BJ (cell line): Measurements from ENCODE around the gene CLVS2. TPM values are rescaled to one million over a fixed set of nuclear protein-coding genes. Genes with fewer than 3 reads are reported as not detected.

Experiments used
- CTCF ChIA-PET: fragments of 350-600 bp; formaldehyde crosslinking; extraction: SDS; loops from one replicate; lab custom pipeline; 2021; ENCODE audit warnings: antibody characterized with exemption, inconsistent platforms; lab: Yijun Ruan, JAX
- POLR2A ChIA-PET: fragments of 300-600 bp; sonication (Branson Sonifier 250); formaldehyde crosslinking; extraction: SDS; loops from one replicate; lab custom pipeline; 2021; ENCODE audit warnings: antibody characterized with exemption; lab: Charles Lee
- DNase-seq: peaks from one replicate; pipeline ENCODE4 v3.0.0-alpha.2; 2011; ENCODE audit warnings: low read depth
- H3K27me3 ChIP-seq: 2 replicates; pipeline ENCODE4 v1.6.0; 2011; ENCODE audit warnings: low read length; ENCODE audit not compliant: control insufficient read depth, insufficient read depth
- H3K36me3 ChIP-seq: 2 replicates; pipeline ENCODE4 v1.5.1; 2011; ENCODE audit warnings: low read length; ENCODE audit not compliant: control insufficient read depth, insufficient read depth
- H3K4me3 ChIP-seq: 2 replicates; pipeline ENCODE4 v1.5.1; 2011; ENCODE audit warnings: low read depth, mild to moderate bottlenecking, control low read depth, low read length
- CTCF ChIP-seq: IDR thresholded peaks from 2 replicates; pipeline ENCODE4 v1.5.1; 2011; ENCODE audit warnings: low read depth, mild to moderate bottlenecking, control low read depth, inconsistent platforms, low read length, moderate library complexity; ENCODE audit not compliant: insufficient read depth
- polyA plus RNA-seq: library from polyadenylated mRNA; depleted of rRNA; stranded (reverse); fragments of >200 nt; gene quantifications from 2 replicates; pipeline ENCODE4 v1.2.3, GENCODE V29; 2011

Gene CLVS2
- polyA plus RNA-seq, 1 experiment: not detected

GRCh38 chr6:123091091-123091895 is 95.3 kb downstream of the CLVS2 start:
- H3K4me3 ChIP-seq: no peak overlapping the region
- TF ChIP-seq CTCF: no peak
- ChIA-PET POLR2A (no interaction called here), CTCF (no interaction called here)
- no peaks in the 10 kb centered on the region for H3K27me3 ChIP-seq
- no peak for DNase-seq
- no peaks in the 10 kb centered on the region for H3K36me3 ChIP-seq

GRCh38 chr6:123091896-123092271 is 95.8 kb downstream of the CLVS2 start:
- no peak for DNase-seq
- POLR2A ChIA-PET: no interaction called here
- no peak overlapping the region for H3K4me3 ChIP-seq
- no peaks in the 10 kb centered on the region for H3K36me3 ChIP-seq
- CTCF ChIA-PET: no interaction called here
- no peak for TF ChIP-seq CTCF
- no peaks in the 10 kb centered on the region for H3K27me3 ChIP-seq

- CTCF ChIA-PET: no interaction called here
- POLR2A ChIA-PET: no interaction called here
Observed at GRCh38 chr6:123094795-123095194, 98.8 kb downstream of the CLVS2 start.

GRCh38 chr6:123105561-123105960 is 109.5 kb downstream of the CLVS2 start:
- Histone ChIP-seq H3K36me3 (no peaks in the 10 kb centered on the region), H3K4me3 (no peak overlapping the region), H3K27me3 (no peaks in the 10 kb centered on the region)
- ChIA-PET CTCF (no interaction called here), POLR2A (no interaction called here)
- TF ChIP-seq CTCF: no peak
- DNase-seq: no peak

More at GRCh38 chr6:123094795-123095194, 98.8 kb downstream of the CLVS2 start:
- Histone ChIP-seq H3K36me3 (no peaks in the 10 kb centered on the region), H3K4me3 (no peak overlapping the region), H3K27me3 (no peaks in the 10 kb centered on the region)
- no peak for TF ChIP-seq CTCF
- no peak for DNase-seq

DNA sequence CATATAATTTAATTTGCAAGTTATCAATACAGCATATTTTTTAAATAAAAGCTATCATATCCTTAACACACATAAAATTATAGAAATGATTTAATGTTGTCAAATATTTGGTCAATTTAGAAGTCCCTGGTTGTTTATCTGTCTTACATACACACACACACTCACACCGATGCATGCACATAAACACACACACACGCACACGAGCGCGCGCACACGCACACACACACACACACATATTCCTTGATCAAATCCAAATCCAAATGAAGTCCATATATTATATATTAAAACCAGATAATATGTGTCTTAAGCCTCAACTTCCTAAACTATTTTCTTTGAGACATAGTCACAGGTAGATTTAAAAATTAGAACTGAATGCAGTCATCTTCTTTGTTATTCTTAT is 120.3 kb downstream of the CLVS2 start:
- no peak for DNase-seq
- H3K27me3 ChIP-seq: no peaks in the 10 kb centered on the region
- ChIA-PET CTCF (no interaction called here), POLR2A (no interaction called here)
- TF ChIP-seq CTCF: no peak
- no peak overlapping the region for H3K4me3 ChIP-seq
- H3K36me3 ChIP-seq: no peaks in the 10 kb centered on the region
